CD4-positive, alpha-beta T cell treated with Interleukin-15 for 1 hour (primary cell): ENCODE data around the gene GMPS.
"Not testable (repeated sequence)": the region's sequence is repeated elsewhere in the genome, so short reads cannot be mapped to it uniquely, and the experiment has no call there.

Experiments used
- DNase-seq: peaks from one replicate; pipeline ENCODE4 v3.0.0-alpha.2; 2020

The GMPS gene

GRCh38 chr3:155872904-155873646, 2.6 kb downstream of the GMPS start:
- no peak for DNase-seq

- DNase-seq, result no peak
Observed at GRCh38 chr3:155876037-155876436, 5.6 kb downstream of the GMPS start.

- DNase-seq, result no peak
Observed at GRCh38 chr3:155876503-155876902, 6.1 kb downstream of the GMPS start.

GRCh38 chr3:155880286-155880685, 9.8 kb downstream of the GMPS start:
- DNase-seq, result no peak

GRCh38 chr3:155884292-155884691, 13.8 kb downstream of the GMPS start:
- DNase-seq, result no peak

GRCh38 chr3:155885292-155885691, 14.8 kb downstream of the GMPS start:
- DNase-seq, result no peak

GRCh38 chr3:155886348-155886747, 15.9 kb downstream of the GMPS start:
- DNase-seq, result not testable (repeated sequence)

- DNase-seq, result no peak
Observed at GRCh38 chr3:155886915-155887314, 16.5 kb downstream of the GMPS start.

GRCh38 chr3:155889212-155889611, 18.8 kb downstream of the GMPS start:
- no peak for DNase-seq

- no peak for DNase-seq
Observed at GRCh38 chr3:155889952-155890351, 19.5 kb downstream of the GMPS start.

GRCh38 chr3:155890671-155891190, 20.3 kb downstream of the GMPS start:
- DNase-seq, result no peak

GRCh38 chr3:155891321-155891720, 20.9 kb downstream of the GMPS start:
- DNase-seq, result no peak

- DNase-seq, result no peak
Observed at GRCh38 chr3:155895379-155895900, 25.0 kb downstream of the GMPS start.

GRCh38 chr3:155906900-155907299, 36.5 kb downstream of the GMPS start:
- DNase-seq, result no peak

- no peak for DNase-seq
Observed at GRCh38 chr3:155908086-155908485, 37.6 kb downstream of the GMPS start.

GRCh38 chr3:155908605-155909004, 38.2 kb downstream of the GMPS start:
- DNase-seq, result no peak

- DNase-seq, result no peak
Observed at GRCh38 chr3:155912090-155912489, 41.6 kb downstream of the GMPS start.

- DNase-seq, result no peak
Observed at GRCh38 chr3:155912579-155913190, 42.2 kb downstream of the GMPS start.

GRCh38 chr3:155917781-155918180, 47.3 kb downstream of the GMPS start:
- no peak for DNase-seq

- DNase-seq, result no peak
Observed at GRCh38 chr3:155919728-155920127, 49.3 kb downstream of the GMPS start.

- DNase-seq, result no peak
Observed at GRCh38 chr3:155921486-155921885, 51.0 kb downstream of the GMPS start.

GRCh38 chr3:155934230-155934629, 63.8 kb downstream of the GMPS start:
- DNase-seq, result no peak

GRCh38 chr3:155938409-155938808, 68.0 kb downstream of the GMPS start:
- DNase-seq, result no peak

- no peak for DNase-seq
Observed at GRCh38 chr3:155941354-155941753, 70.9 kb downstream of the GMPS start.
